Transverse colon (tissue), 4 donors: ENCODE measurements around the gene TMED7.

ENCODE experiments used
- CTCF ChIP-seq, 5 experiments: fragments of 200-600 bp in 3 of 5; fragments of 450-650 bp in 2 of 5; sonication (generic) in 3 of 5; IDR thresholded peaks; 1 replicate in 2 of 5; 2 replicates in 3 of 5; pipeline ENCODE4 v1.5.1; 2016 to 2017; ENCODE audit warnings: antibody characterized with exemption in 5 of 5, inconsistent platforms in 3 of 5, mild to moderate bottlenecking in 2 of 5, moderate library complexity in 1 of 5
- POLR2A ChIP-seq: fragments of 450-650 bp; IDR thresholded peaks from one replicate; pipeline ENCODE4 v1.6.1; 2016; ENCODE audit warnings: antibody characterized with exemption, mild to moderate bottlenecking, moderate library complexity
- POLR2AphosphoS5 ChIP-seq, 3 donors: sonication (generic); formaldehyde crosslinking; IDR thresholded peaks; one replicate each; pipeline ENCODE4 v1.6.1; 2016; ENCODE audit warnings: antibody characterized with exemption in 3 of 3

GRCh38 chr5:115661101-115661500 is 35.3 kb upstream of the TMED7 start:
- TF ChIP-seq CTCF (IDR thresholded peaks at IDR 0.05) (no peak), POLR2A (no peak), POLR2AphosphoS5 (IDR thresholded peaks at IDR 0.05) (no peak)
